SK-N-MC (cell line): Measurements from ENCODE around the gene PDCD1.
A peak's percentile ranks its signal among the peaks of the same experiment; 100 is the strongest.
"Not testable (repeated sequence)": the region's sequence is repeated elsewhere in the genome, so short reads cannot be mapped to it uniquely, and the experiment has no call there.

Source experiments
- DNase-seq: peaks from one replicate; pipeline ENCODE4 v3.0.0-alpha.2; 2011; ENCODE audit warnings: low read depth, low spot score
- H3K27ac ChIP-seq: fragments of 200-600 bp; sonication (generic); 2 replicates; pipeline ENCODE4 v1.5.1; 2016; ENCODE audit warnings: mixed run types
- H3K36me3 ChIP-seq: fragments of 200-600 bp; sonication (generic); 2 replicates; pipeline ENCODE4 v1.6.1; 2017; ENCODE audit warnings: antibody characterized with exemption, low read length, mixed read lengths; ENCODE audit not compliant: insufficient read depth
- H3K4me3 ChIP-seq: fragments of 200-600 bp; sonication (generic); 2 replicates; pipeline ENCODE4 v1.5.1; 2016
- H3K9ac ChIP-seq: fragments of 200-600 bp; sonication (generic); 2 replicates; pipeline ENCODE4 v1.8.0; 2017; ENCODE audit warnings: mixed run types, mixed read lengths; ENCODE audit not compliant: insufficient read length
- H3K9me3 ChIP-seq: fragments of 200-600 bp; sonication (generic); 2 replicates; pipeline ENCODE4 v1.6.1; 2017; ENCODE audit warnings: low read depth, mild to moderate bottlenecking, antibody characterized with exemption, low read length, moderate library complexity, mixed read lengths
- EZH2 ChIP-seq: fragments of 200-600 bp; sonication (generic); IDR thresholded peaks from one replicate; pipeline ENCODE4 v1.6.1; 2017; ENCODE audit warnings: antibody characterized with exemption
- FOXP2 ChIP-seq: optimal IDR thresholded peaks from 2 replicates; pipeline ENCODE3; 2011; ENCODE audit warnings: mild to moderate bottlenecking, moderate library complexity; ENCODE audit not compliant: insufficient read depth; ENCODE audit errors: extremely low read length, control extremely low read depth
- POLR2AphosphoS5 ChIP-seq: IDR thresholded peaks from 2 replicates; pipeline ENCODE4 v1.6.1; 2012; ENCODE audit warnings: mild to moderate bottlenecking, low read depth, low read length, borderline replicate concordance

Gene PDCD1

GRCh38 chr2:241811201-241811951 is 47.3 kb downstream of the PDCD1 start:
- no peaks in the 10 kb centered on the region for H3K36me3 ChIP-seq

DNA sequence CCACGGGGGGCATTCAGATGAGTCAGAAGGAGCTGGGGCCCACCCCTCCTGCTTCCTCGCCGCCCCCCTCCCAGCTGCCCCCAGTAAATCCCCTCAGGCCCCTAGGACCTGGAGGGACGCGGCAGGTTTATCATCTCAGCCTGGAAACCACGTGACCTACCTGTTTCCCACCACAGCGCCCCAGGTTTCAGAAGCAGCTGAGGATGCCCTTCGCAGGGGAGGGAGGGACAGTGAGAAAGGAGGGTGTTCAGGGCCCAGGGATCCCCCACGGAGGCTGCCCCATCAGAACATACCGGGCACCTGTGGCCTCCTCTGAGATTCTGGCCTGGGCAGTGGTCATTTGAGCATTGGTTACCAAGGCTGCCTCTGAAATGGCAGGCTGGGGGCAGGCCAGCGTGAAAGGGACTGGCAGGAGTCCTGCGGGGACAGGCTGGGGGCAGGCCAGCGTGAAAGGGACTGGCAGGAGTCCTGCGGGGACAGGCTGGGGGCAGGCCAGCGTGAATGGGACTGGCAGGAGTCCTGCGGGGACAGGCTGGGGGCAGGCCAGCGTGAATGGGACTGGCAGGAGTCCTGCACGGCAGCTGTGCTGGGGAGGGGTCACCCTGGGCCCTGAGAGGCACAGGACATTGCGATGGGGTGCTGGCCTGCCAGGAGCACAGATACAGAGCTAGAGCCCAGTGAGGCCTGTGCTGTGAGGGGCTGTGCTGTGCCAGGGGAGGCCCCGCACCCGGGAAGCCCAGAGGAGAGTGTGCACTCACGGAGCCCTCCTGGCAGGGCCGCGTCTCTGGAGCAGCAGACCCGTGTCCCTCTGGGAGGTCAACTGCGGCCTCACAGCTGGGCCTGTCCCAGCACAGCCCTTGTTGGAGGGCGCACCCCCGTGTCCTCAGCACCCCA is 48.1 kb downstream of the PDCD1 start:
- no peaks in the 10 kb centered on the region for H3K36me3 ChIP-seq
- no peak overlapping the region for H3K4me3 ChIP-seq
- no peak for TF ChIP-seq FOXP2
- TF ChIP-seq EZH2 = no peak
- TF ChIP-seq POLR2AphosphoS5 = no peak
- no peaks in the 10 kb centered on the region for H3K9me3 ChIP-seq
- H3K27ac ChIP-seq = no peak overlapping the region
- DNase-seq = no peak
- no peak overlapping the region for H3K9ac ChIP-seq

More at GRCh38 chr2:241811201-241811951, 47.3 kb downstream of the PDCD1 start:
- no peaks in the 10 kb centered on the region for H3K9me3 ChIP-seq
- no peak for DNase-seq
- H3K27ac ChIP-seq = no peak overlapping the region
- TF ChIP-seq EZH2 (no peak), POLR2AphosphoS5 (no peak), FOXP2 (no peak)
- H3K9ac ChIP-seq = no peak overlapping the region
- no peak overlapping the region for H3K4me3 ChIP-seq

DNA sequence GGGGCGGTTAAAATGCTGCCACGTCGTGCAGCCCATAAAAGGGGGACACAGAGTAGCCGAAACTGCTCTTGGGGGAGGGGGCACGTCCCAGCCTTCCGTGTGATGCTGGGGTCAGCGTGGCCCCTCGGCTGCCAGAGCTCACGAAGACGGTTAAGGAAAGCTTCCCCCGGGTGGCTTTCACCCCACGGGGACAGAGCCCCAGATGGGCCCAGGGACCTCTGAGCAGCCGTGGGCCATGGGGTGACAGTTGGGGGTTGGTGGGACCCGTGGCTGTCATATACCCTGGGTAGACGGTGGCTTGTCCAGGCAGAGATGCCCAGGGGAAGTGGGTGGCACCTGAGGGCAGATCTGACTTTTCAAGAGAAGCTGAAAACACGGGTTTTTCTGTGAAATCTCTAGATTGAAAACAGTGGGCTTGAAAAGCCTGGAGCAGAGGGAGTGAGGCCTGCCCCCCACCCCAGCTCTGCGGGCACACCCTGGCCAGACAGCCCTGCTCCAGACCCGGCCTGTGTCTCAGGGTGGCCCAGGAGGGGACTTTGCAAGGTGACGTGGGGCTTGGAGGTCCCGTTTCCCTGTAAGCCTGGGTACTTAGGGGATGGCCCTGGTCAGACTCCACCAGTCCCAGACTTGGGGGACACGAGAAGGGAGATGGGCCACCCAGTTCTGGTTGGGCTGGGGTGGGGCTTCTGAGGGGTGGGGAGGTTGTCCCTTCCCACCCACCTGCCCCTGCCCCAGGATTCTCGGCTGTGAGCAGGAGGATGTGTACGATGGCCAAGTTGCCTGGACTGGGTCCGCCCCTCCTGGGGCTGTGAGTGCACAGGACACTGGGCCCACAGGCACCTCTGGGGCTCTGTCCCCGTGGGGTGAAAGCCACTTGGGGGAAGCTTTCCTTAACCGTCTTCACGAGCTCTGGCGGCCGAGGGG is 49.0 kb downstream of the PDCD1 start:
- no peaks in the 10 kb centered on the region for H3K36me3 ChIP-seq
- DNase-seq = no peak
- no peak overlapping the region for H3K4me3 ChIP-seq
- no peak overlapping the region for H3K9ac ChIP-seq
- no peaks in the 10 kb centered on the region for H3K9me3 ChIP-seq
- 0 out of 2 replicates have a peak overlapping the region, but pooled peaks have one; percentile 83 for H3K27ac ChIP-seq
- TF ChIP-seq EZH2 (no peak), FOXP2 (no peak)

GRCh38 chr2:241808721-241809382 is 49.8 kb downstream of the PDCD1 start, which contains the start of gene NEU4:
TSS of gene NEU4 (plus strand) at chr2:241809193. CDS start at chr2:241814485, 5,292 bp downstream.
- DNase-seq = no peak
- H3K36me3 ChIP-seq = no peaks in the 10 kb centered on the region
- no peak within 1 kb of the TSS for H3K4me3 ChIP-seq
- H3K9me3 ChIP-seq = no peaks in the 10 kb centered on the region
- H3K27ac ChIP-seq = peak within 1 kb of the TSS; percentile 83
- TF ChIP-seq FOXP2 (no peak), EZH2 (no peak), POLR2AphosphoS5 (no peak)
- peak within 1 kb of the TSS; percentile 47 for H3K9ac ChIP-seq

DNA sequence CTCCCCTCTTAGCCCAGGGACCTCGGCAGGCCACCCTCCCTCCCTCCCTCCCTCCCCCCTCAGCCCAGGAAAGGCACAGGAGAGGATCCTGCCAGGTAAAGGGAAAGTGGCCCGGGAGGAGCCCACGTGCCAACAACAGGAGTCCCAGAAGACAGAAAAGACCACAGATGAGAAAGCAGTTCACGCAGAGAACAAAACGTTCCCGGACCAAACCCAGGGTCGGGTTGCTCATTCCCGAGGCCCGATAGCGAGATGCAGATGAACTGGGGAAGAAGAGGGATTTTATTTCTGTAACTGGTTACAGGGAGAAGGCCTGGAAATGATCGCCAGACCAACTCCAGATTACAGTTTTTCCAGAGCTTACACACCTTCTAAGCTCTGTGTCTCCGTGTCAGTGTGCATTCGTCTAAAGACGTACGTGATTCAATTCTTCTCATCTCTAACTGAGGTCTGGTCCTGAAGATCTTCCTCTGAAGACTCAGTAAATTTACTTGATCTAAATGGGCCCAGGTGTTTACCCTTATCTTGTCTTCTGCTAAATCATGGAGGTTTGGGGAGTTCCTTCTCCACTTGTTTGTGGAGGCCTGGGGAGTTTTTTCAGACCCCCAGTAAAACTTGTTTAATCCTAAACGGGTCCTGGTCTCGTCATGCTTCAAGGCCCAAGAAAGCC is 50.5 kb downstream of the PDCD1 start:
- Histone ChIP-seq H3K4me3 (no peak overlapping the region), H3K36me3 (no peaks in the 10 kb centered on the region), H3K9ac (peak overlapping the region; percentile 47), H3K27ac (peak overlapping the region; percentile 83), H3K9me3 (no peaks in the 10 kb centered on the region)
- DNase-seq = no peak
- TF ChIP-seq FOXP2 (no peak), EZH2 (no peak), POLR2AphosphoS5 (no peak)

DNA sequence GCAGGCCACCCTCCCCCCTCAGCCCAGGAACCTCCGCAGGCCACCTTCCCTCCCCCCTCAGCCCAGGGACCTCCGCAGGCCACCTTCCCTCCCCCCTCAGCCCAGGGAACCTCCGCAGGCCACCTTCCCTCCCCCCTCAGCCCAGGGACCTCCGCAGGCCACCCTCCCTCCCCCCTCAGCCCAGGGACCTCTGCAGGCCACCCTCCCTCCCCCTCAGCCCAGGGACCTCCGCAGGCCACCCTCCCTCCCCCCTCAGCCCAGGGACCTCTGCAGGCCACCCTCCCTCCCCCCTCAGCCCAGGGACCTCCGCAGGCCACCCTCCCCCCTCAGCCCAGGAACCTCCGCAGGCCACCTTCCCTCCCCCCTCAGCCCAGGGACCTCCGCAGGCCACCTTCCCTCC is 52.5 kb downstream of the PDCD1 start:
- not testable (repeated sequence) for H3K9me3 ChIP-seq, H3K4me3 ChIP-seq, H3K9ac ChIP-seq, H3K27ac ChIP-seq, DNase-seq, H3K36me3 ChIP-seq
